ENCODE measurements around the gene KRT31. TPM values are rescaled to one million over a fixed set of nuclear protein-coding genes. Genes with fewer than 3 reads are reported as not detected.

The KRT31 gene
- total RNA-seq, 1 donor from 2014 or later, result not detected

Other genes starting within 250 kb of the KRT31 start
- gene KRTAP4-5, start 247.8 kb downstream of the KRT31 start, total RNA-seq (ENCODE audit: insufficient read depth, low replicate concordance), result 5.5 TPM
- gene KRTAP4-4, start 236.9 kb downstream of the KRT31 start, total RNA-seq (ENCODE audit: insufficient read depth, low replicate concordance), result 2.6 TPM
- gene KRTAP4-3, start 229.4 kb downstream of the KRT31 start, total RNA-seq (ENCODE audit: insufficient read depth, low replicate concordance), result 1.4 TPM
- gene KRTAP4-2, start 219.4 kb downstream of the KRT31 start, total RNA-seq (ENCODE audit: insufficient read depth, low replicate concordance), result not detected
- 1.9 TPM for gene KRTAP4-1, start 212.7 kb downstream of the KRT31 start, total RNA-seq (ENCODE audit: insufficient read depth, low replicate concordance)
- gene KRTAP9-1, start 207.7 kb downstream of the KRT31 start, total RNA-seq (ENCODE audit: insufficient read depth, low replicate concordance), result 1.4 TPM
- not detected for gene KRTAP9-2, start 171.0 kb downstream of the KRT31 start, total RNA-seq (ENCODE audit: insufficient read depth, low replicate concordance)
- gene KRTAP9-3, start 165.2 kb downstream of the KRT31 start, total RNA-seq (ENCODE audit: insufficient read depth, low replicate concordance), result not detected
- not detected for gene KRTAP9-8, start 159.6 kb downstream of the KRT31 start, total RNA-seq (ENCODE audit: insufficient read depth, low replicate concordance)
- gene KRTAP9-4, start 147.9 kb downstream of the KRT31 start, total RNA-seq (ENCODE audit: insufficient read depth, low replicate concordance), result 1.2 TPM
- gene KRTAP9-9, start 142.2 kb downstream of the KRT31 start, total RNA-seq (ENCODE audit: insufficient read depth, low replicate concordance), result not detected
- not detected for gene KRTAP9-6, start 132.2 kb downstream of the KRT31 start, total RNA-seq (ENCODE audit: insufficient read depth, low replicate concordance)
- not detected for gene KRTAP9-7, start 121.9 kb downstream of the KRT31 start, total RNA-seq (ENCODE audit: insufficient read depth, low replicate concordance)
- not detected for gene KRTAP29-1, start 94.8 kb downstream of the KRT31 start, total RNA-seq (ENCODE audit: insufficient read depth, low replicate concordance)
- not detected for gene KRTAP16-1, start 88.3 kb downstream of the KRT31 start, total RNA-seq (ENCODE audit: insufficient read depth, low replicate concordance)
- not detected for gene KRTAP17-1, start 81.9 kb downstream of the KRT31 start, total RNA-seq (ENCODE audit: insufficient read depth, low replicate concordance)
- 1.4 TPM for gene KRT33A, start 46.8 kb downstream of the KRT31 start, total RNA-seq (ENCODE audit: insufficient read depth, low replicate concordance)
- gene KRT33B, start 27.8 kb downstream of the KRT31 start, total RNA-seq (ENCODE audit: insufficient read depth, low replicate concordance), result not detected
- gene KRT34, start 15.3 kb downstream of the KRT31 start, total RNA-seq (ENCODE audit: insufficient read depth, low replicate concordance), result not detected
- gene KRT37, start 27.0 kb upstream of the KRT31 start, total RNA-seq (ENCODE audit: insufficient read depth, low replicate concordance), result not detected
- gene KRT38, start 43.4 kb upstream of the KRT31 start, total RNA-seq (ENCODE audit: insufficient read depth, low replicate concordance), result 0.48 TPM
- gene KRT32, start 69.8 kb upstream of the KRT31 start, total RNA-seq (ENCODE audit: insufficient read depth, low replicate concordance), result 1.2 TPM
- gene KRT35, start 83.5 kb upstream of the KRT31 start, total RNA-seq (ENCODE audit: insufficient read depth, low replicate concordance), result not detected
- 1.9 TPM for gene KRT36, start 92.3 kb upstream of the KRT31 start, total RNA-seq (ENCODE audit: insufficient read depth, low replicate concordance)
- 292 TPM for gene KRT13, start 108.0 kb upstream of the KRT31 start, total RNA-seq (ENCODE audit: insufficient read depth, low replicate concordance)
- gene KRT15, start 121.3 kb upstream of the KRT31 start, total RNA-seq (ENCODE audit: insufficient read depth, low replicate concordance), result 24.1 TPM
- 334 TPM for gene KRT19, start 130.7 kb upstream of the KRT31 start, total RNA-seq (ENCODE audit: insufficient read depth, low replicate concordance)
- not detected for gene KRT9, start 174.5 kb upstream of the KRT31 start, total RNA-seq (ENCODE audit: insufficient read depth, low replicate concordance)
- gene KRT14, start 189.3 kb upstream of the KRT31 start, total RNA-seq (ENCODE audit: insufficient read depth, low replicate concordance), result 212 TPM
- gene KRT16, start 215.2 kb upstream of the KRT31 start, total RNA-seq (ENCODE audit: insufficient read depth, low replicate concordance), result 5.5 TPM
- gene KRT17, start 227.0 kb upstream of the KRT31 start, total RNA-seq (ENCODE audit: insufficient read depth, low replicate concordance), result 762 TPM

All from umbilical cord (tissue), 1 donor.